ENCODE data around the gene ARSI. TPM values are rescaled to one million over a fixed set of nuclear protein-coding genes. Genes with fewer than 3 reads are reported as not detected.

The ARSI gene
- polyA plus RNA-seq (ENCODE audit: insufficient read length in 4 of 4), result 1 to 10 TPM; 2.5 to 5.3 (median 3.6) TPM

DNA sequence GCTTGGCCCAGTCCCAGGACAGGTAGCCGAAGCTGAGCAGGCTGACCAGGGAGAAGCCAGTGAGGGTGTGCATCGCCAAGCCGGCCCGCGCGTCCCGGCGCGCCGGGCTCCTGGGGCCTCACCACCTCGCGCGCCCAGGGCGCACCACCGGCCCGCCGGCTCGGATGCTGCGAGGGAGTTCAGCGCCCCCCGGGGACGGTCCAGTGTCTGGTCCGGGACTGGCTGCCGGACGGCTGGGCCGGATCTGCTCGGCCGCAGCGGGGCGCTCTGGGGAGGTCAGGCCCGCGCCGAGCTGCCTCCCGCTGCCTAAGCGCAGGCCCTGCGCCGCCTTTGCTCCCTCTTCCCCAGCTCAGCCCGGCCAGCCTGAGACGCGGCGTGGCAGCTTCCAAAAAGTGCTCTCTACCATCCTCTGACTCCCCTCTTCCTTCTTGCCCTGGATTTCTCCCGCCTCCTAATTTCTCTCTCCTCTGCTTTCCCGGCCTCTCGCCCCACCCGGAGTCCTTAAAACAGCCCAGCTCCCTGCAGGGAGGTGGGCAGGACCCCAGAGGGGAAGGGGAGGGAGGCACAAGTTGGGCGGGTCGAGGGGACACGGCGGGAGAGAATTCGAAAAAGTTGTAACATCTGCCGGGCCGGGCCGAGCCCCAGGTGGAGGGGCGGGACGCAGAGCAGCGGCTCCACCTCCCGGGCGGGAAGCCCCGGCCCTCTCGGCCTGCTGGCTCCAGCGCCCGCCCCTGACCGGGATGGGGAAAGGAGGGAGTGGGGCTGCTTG, at the start of gene ARSI:
Gene ARSI (minus strand): TSS at position 605 of the 769 bp plus-strand sequence. CDS start 532 bp downstream, at position 73.
- peak in 1 of 4 donors; percentile 61 for DNase-seq (ENCODE audit: low read depth in 4 of 4, low spot score in 2 of 4)

- DNase-seq (ENCODE audit: low read depth in 4 of 4, low spot score in 2 of 4), result peak in 2 of 4 donors; percentile 19 to 56
Observed at GRCh38 chr5:150350524-150351344, 48.0 kb upstream of the ARSI start.

DNA sequence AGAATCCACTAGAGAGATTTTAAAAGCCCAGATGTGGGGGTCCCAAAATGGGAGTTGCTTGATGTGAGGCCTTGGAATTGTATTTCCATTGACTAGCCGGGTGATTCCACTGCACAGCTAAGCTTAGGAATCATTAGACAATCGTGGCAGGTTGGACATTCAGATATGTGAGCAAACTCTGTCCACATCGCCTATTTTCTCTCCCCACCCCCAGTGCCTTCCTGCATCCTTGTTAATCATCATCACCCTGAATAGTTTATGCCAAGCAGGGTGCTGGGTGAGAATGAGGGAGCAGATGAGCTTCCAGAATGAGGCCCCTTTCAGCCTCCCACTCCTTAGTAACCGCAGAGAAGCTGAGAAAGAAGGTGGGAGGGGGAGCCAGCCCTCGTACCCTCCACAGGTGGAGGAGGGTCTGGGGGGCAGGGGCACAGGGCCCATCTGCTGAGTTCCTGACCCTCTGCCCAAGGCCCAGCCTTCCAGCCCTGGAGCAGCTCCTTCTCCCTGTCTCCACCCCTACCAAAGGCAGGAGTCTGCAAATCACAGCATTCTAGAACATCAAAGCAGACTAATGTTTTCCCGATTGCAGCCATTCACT, 47.1 kb upstream of the ARSI start:
- no peak for DNase-seq (ENCODE audit: low read depth in 4 of 4, low spot score in 2 of 4)

DNA sequence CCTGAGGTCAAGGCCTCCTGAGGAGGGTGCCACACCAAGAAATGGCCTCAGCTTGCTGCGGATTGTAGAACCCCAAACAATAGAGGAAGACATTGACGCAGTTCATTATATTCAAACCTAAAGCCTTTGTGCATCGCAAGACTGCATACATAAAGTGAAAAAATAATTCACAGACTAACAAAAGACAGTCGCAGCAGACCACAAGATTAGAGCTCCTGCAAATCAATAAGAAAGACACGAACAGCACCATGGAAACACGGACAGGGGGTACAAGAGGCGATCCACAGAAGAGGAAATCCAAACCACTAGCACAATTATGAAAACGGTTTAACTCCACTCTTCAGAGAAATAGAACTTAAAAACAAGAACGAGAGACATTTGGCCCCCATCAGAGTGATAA, 44.7 kb upstream of the ARSI start:
- no peak for DNase-seq (ENCODE audit: low read depth in 4 of 4, low spot score in 2 of 4)

DNA sequence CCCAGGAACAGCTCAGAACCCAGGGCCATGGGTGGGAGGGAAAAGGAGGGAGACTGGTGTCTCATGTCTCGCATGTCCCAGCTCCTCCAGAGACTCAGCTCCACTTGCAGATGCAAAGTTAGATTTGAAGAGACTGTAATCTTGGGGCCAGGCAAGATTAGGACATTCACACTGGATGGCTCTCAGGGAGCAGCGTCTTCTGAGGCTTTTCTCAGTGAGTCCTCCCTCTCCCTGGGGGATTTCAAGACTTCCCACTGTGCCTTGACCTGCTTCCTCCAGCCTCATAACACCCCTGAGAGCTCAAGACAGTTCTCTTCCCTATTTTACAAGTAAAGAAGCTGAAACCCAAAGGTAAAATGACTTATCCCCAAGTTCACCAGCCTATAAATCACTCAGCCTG, 44.3 kb upstream of the ARSI start:
- no peak for DNase-seq (ENCODE audit: low read depth in 4 of 4, low spot score in 2 of 4)

DNA sequence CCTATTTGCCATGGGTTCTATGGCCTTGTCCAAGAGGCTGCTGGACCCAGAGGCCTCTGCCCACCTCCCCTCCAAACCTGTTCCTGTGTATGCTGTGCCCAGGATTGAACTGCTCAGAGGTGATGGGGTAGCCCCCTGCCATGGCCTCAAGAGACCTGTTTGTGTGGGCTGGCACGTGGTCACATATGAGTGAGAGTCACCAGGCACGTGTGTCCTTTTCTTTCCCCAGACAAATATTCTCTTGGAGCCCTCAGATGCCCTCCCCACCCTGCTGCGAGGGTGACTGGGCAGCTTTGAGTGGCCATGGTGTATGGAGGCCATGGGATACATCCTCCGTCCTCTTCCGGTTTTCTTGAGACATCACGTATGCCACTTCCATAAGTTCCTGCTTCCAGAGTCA, 43.9 kb upstream of the ARSI start:
- DNase-seq (ENCODE audit: low read depth in 4 of 4, low spot score in 2 of 4), result no peak

GRCh38 chr5:150345716-150346115, 43.0 kb upstream of the ARSI start:
- no peak for DNase-seq (ENCODE audit: low read depth in 4 of 4, low spot score in 2 of 4)

DNA sequence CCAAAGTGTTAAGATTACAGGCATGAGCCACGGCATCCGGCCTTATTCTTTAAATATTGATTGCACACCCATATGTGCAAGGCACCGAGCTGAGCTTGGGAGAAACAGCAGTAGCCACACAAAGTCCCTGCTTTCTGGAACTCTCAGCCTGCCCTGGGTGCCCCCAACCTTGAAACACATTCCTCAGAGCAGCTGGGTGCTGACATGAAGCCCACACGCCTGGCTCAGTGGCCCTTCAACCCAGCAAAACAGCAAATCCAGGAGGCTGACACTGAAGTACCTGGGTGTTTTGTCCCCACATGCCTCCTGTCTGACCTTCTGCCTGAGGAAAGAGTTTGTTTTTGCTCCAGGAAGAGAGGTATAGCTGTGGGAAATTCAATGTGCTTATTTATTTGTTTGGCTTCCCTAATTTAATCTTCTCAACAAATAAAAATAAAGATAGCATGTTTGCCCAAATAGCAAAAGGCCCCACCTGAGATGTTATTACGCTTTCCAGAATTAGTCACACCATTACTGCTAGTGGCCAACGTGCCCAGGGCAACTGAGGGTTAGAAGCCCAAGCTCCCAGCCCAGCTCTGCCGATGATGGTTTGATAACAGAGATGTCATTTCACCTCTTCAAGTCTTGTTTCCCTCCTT, 41.4 kb upstream of the ARSI start:
- no peak for DNase-seq (ENCODE audit: low read depth in 4 of 4, low spot score in 2 of 4)

DNA sequence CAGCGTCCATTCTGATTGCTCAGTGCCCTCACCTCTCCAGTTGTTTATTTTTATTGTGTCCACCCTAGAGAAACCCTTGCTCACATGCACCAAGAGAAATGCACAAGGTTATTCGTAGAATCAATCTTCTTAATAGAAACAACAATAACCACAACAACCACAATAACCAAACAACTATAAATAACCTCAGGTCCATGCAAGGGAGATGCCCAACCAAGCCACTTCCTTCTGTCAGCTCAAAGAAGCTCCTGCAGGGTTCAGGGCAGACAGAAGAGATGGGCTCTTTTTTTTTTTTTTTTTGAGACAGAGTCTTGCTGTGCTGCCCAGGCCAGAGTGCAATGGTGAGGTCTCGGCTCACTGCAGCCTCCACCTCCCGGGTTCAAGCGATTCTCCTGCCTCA, 39.9 kb upstream of the ARSI start:
- DNase-seq (ENCODE audit: low read depth in 4 of 4, low spot score in 2 of 4), result no peak

GRCh38 chr5:150341989-150342388, 39.3 kb upstream of the ARSI start:
- no peak for DNase-seq (ENCODE audit: low read depth in 4 of 4, low spot score in 2 of 4)

DNA sequence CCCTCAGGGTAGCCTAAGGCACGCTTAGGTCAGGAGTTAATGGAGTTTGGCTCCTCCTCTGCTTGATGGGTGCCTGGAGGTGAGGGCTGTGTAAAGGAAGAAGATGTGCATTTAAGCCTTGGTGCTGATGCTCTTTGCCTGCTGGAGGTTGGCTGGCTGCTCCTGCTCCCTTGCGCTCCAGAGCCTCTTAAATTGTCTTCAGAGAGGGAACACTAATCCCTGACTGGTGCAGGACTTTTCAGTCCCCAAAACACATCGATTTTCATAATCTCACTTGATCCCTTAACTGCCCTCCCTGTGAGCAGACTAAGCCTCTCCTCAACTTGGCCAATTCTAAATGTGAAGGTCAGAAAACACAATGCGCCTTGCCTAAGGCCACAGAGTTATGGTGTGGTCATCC, 38.6 kb upstream of the ARSI start:
- DNase-seq (ENCODE audit: low read depth in 4 of 4, low spot score in 2 of 4), result no peak

- no peak for DNase-seq (ENCODE audit: low read depth in 4 of 4, low spot score in 2 of 4)
Observed at GRCh38 chr5:150340614-150341255, 38.0 kb upstream of the ARSI start.

DNA sequence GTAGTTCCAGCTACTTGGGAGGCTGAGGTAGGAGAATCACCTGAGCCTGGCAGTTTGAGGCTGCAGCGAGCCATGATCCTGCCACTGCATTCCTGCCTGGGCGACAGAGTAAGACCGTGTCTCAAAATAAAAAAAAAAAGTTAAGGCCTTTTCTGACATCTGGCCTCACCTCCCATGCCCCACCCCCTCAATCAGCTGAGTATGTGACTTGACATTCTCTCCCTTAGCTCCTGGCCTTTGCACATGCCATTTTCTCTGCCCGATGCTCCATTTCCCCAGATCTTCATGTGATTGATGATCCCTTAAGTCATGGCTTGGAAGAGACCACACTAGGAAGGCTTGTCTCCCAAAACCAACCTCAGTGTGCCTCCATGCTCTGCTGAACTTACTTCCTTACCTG, 37.1 kb upstream of the ARSI start:
- DNase-seq (ENCODE audit: low read depth in 4 of 4, low spot score in 2 of 4), result no peak

DNA sequence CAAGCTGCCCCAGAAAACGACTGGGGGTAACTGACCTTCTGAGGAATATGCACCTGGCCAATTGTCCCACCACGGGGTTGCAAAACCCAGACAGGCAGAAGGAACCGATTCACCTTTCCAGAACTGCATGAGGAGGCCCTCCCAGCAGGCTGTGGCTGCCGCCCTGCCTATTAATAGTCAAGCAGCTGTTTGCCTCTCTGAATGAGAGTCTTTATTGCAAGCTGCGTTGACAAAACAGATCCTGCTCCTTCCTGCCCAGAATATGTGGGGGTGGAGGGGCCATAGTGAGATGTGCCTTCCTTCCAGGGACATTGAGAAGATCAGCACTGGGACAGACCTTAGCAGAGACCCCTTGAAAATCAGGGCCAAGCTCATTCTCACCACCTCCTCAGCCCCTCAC, 36.5 kb upstream of the ARSI start:
- DNase-seq (ENCODE audit: low read depth in 4 of 4, low spot score in 2 of 4), result no peak

DNA sequence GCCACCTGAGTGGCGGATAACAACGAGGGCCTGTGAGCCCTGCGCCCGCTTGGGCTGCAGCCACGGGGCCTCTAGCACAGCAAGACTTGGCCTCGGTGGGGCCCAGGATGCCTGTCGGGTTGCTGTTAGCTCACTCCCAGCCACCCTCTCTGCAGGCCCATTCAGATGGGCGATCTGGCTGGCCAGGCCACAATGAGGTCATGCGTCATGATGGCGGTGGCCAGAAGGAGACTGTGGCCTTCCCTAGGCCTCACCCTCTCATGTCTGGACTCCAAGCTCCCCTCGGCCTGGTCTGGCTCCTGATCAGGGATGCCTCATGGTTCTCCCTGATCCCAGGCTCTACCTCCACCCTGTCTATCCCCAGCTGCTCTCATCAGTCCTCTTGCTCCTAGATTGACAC, 35.8 kb upstream of the ARSI start:
- no peak for DNase-seq (ENCODE audit: low read depth in 4 of 4, low spot score in 2 of 4)

DNA sequence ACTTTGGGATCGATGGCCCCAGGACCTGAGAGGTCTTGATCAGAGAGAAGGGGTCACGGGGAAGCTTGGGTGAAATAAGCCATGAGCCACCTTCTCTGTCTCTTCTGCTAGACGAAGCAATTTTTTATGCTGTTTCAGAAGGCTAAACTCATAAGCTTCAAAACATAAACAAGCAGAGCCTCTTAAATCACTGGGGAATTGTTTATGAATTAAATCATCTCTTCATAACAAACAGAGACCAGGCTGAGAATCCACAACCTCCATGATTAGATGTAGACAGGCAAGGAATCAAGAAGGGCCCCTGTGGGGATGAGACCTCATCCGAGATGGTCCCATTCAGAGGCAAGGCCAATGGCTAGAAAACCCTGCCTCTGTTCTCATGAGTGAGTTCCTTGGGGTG, 33.1 kb upstream of the ARSI start:
- no peak for DNase-seq (ENCODE audit: low read depth in 4 of 4, low spot score in 2 of 4)

- no peak for DNase-seq (ENCODE audit: low read depth in 4 of 4, low spot score in 2 of 4)
Observed at GRCh38 chr5:150333400-150333799, 30.7 kb upstream of the ARSI start.

GRCh38 chr5:150329881-150330876, 27.5 kb upstream of the ARSI start:
- no peak for DNase-seq (ENCODE audit: low read depth in 4 of 4, low spot score in 2 of 4)

- DNase-seq (ENCODE audit: low read depth in 4 of 4, low spot score in 2 of 4), result no peak
Observed at GRCh38 chr5:150329038-150329437, 26.3 kb upstream of the ARSI start.
